ENCODE data around the gene TSPAN18.

- TF ChIP-seq, protein P1, sequence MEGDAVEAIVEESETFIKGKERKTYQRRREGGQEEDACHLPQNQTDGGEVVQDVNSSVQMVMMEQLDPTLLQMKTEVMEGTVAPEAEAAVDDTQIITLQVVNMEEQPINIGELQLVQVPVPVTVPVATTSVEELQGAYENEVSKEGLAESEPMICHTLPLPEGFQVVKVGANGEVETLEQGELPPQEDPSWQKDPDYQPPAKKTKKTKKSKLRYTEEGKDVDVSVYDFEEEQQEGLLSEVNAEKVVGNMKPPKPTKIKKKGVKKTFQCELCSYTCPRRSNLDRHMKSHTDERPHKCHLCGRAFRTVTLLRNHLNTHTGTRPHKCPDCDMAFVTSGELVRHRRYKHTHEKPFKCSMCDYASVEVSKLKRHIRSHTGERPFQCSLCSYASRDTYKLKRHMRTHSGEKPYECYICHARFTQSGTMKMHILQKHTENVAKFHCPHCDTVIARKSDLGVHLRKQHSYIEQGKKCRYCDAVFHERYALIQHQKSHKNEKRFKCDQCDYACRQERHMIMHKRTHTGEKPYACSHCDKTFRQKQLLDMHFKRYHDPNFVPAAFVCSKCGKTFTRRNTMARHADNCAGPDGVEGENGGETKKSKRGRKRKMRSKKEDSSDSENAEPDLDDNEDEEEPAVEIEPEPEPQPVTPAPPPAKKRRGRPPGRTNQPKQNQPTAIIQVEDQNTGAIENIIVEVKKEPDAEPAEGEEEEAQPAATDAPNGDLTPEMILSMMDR (conservative IDR thresholded peaks at IDR 0.05; ENCODE audit: low read depth, low read length), result no peak
- TF ChIP-seq EZH2phosphoT487 (IDR thresholded peaks at IDR 0.05; ENCODE audit: borderline replicate concordance, low read length), result no peak
- TF ChIP-seq EZH2 (IDR thresholded peaks at IDR 0.05; ENCODE audit: low read length, unreplicated experiment), result no peak
These were observed 13.7 kb upstream of the TSPAN18 start for GRCh38 chr11:44713022-44713421.
